Left ventricle myocardium inferior (tissue), 1 donor: Measurements from ENCODE around the gene LBH. TPM values are rescaled to one million over a fixed set of nuclear protein-coding genes. Genes with fewer than 3 reads are reported as not detected.

Experiments
- DNase-seq: peaks from one replicate; pipeline ENCODE4 v3.0.0-alpha.2; 2020
- H3K27ac ChIP-seq: fragments of 200-600 bp; replicated peaks from 2 replicates; pipeline ENCODE4 v1.8.0; 2021
- H3K27me3 ChIP-seq: fragments of 200-600 bp; 2 replicates; pipeline ENCODE4 v1.8.0; 2021; ENCODE audit warnings: low read depth
- H3K36me3 ChIP-seq: fragments of 200-600 bp; 2 replicates; pipeline ENCODE4 v1.8.0; 2021
- H3K4me1 ChIP-seq: fragments of 200-600 bp; 2 replicates; pipeline ENCODE4 v1.8.0; 2021
- H3K4me3 ChIP-seq: fragments of 200-600 bp; 2 replicates; pipeline ENCODE4 v1.8.0; 2021; ENCODE audit warnings: mild to moderate bottlenecking, moderate library complexity
- H3K9me3 ChIP-seq: fragments of 200-600 bp; replicated peaks from 2 replicates; pipeline ENCODE4 v1.8.0; 2021
- intact Hi-C: fragments of 100-400 bp; cut with micrococcal nuclease; formaldehyde crosslinking; loops from one replicate; pipeline ENCODE4 v1.11.0; 2022
- total RNA-seq: library from RNA; stranded (reverse); fragmentation: NEBNext Ultra II Directional; extraction: Animal tissue kit (Norgen Biotek cat#: 25700); gene quantifications from one replicate; pipeline ENCODE4 v1.2.1, GENCODE V29; 2021
- TF ChIP-seq, protein P1 (sequence below): fragments of 200-600 bp; IDR thresholded peaks from 2 replicates; pipeline ENCODE4 v1.8.0; 2021; ENCODE audit warnings: antibody characterized with exemption, mild to moderate bottlenecking, borderline replicate concordance
- donor health status: DM: no; HTN: yes; CAD: no; lungs with severe emphysema.

LBH gene
- total RNA-seq, 1 donor from 2014 or later, result 200 TPM

DNA sequence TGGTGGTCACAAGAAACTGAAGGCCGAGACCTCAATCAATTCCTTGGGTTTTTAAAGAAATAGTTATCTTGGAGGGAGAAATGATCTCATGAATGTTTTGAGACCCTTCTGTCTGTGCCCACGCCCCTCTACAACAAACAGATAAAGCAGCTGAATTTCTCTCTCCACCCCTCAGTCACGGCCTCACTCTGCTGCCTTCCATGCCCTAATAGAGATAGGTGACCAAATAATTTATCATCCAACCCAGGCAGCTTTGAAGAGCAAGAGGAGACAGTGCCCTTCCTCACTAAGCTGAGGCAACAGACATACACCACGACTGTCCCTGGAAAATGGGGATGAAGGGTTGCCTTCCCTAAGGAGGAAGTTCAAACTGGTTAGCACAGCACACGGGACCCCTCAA, 71.2 kb downstream of the LBH start:
- intact Hi-C loops, result no loop called here
- no peaks in the 10 kb centered on the region for H3K9me3 ChIP-seq
- H3K4me3 ChIP-seq, result no peak overlapping the region
- no peak for DNase-seq
- no peaks in the 10 kb centered on the region for H3K36me3 ChIP-seq
- no peaks in the 10 kb centered on the region for H3K27me3 ChIP-seq
- no peak overlapping the region for H3K27ac ChIP-seq
- peaks cover 29% of the 10 kb centered on the region for H3K4me1 ChIP-seq
- TF ChIP-seq, protein P1, sequence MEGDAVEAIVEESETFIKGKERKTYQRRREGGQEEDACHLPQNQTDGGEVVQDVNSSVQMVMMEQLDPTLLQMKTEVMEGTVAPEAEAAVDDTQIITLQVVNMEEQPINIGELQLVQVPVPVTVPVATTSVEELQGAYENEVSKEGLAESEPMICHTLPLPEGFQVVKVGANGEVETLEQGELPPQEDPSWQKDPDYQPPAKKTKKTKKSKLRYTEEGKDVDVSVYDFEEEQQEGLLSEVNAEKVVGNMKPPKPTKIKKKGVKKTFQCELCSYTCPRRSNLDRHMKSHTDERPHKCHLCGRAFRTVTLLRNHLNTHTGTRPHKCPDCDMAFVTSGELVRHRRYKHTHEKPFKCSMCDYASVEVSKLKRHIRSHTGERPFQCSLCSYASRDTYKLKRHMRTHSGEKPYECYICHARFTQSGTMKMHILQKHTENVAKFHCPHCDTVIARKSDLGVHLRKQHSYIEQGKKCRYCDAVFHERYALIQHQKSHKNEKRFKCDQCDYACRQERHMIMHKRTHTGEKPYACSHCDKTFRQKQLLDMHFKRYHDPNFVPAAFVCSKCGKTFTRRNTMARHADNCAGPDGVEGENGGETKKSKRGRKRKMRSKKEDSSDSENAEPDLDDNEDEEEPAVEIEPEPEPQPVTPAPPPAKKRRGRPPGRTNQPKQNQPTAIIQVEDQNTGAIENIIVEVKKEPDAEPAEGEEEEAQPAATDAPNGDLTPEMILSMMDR, result no peak

DNA sequence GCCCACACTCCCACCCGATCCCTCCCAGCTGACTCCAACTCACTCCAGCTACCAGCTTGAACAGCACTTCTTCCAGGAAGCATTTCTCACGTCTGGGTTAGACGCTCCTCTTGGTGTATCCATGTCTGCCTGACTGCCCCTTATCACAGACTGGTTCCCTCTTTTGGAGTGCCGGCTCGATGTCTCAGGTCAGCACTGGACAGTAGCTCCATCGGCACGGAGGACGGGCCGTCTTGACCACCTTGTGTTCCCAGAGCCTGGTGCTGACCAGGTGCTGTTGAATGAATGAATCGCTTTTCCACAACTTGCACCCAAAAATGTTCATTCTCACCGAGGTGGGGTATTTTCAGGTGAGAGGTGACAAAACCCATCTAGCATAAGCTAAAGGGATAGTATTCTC, 71.8 kb downstream of the LBH start:
- intact Hi-C loops, result no loop called here
- Histone ChIP-seq H3K9me3 (no peaks in the 10 kb centered on the region), H3K4me1 (peaks cover 29% of the 10 kb centered on the region), H3K4me3 (no peak overlapping the region), H3K36me3 (no peaks in the 10 kb centered on the region), H3K27ac (no peak overlapping the region), H3K27me3 (no peaks in the 10 kb centered on the region)
- DNase-seq, result no peak
- TF ChIP-seq, protein P1, result no peak

DNA sequence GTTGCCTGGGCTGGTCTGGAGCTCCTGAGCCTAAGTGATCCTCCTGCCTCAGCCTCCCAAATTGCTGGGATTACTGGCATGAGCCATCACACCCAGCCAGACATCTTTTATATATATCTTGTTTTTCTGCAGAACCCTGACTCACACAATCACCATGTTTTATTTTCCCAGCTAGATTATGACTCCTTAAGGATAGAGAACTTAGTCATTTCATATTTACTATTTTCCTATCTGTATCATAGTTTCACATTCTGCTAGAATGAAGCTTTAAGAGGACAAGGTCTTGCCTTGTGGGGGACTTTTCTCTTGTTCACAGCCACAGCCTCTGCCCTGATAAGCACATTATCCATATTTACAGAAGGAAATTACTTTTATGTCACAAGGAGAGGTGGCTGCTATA, 73.9 kb downstream of the LBH start:
- H3K27ac ChIP-seq, result no peak overlapping the region
- H3K4me3 ChIP-seq, result no peak overlapping the region
- TF ChIP-seq, protein P1, result no peak
- intact Hi-C loops, result no loop called here
- DNase-seq, result no peak
- no peaks in the 10 kb centered on the region for H3K27me3 ChIP-seq
- no peaks in the 10 kb centered on the region for H3K36me3 ChIP-seq
- H3K4me1 ChIP-seq, result peaks cover 18% of the 10 kb centered on the region
- no peaks in the 10 kb centered on the region for H3K9me3 ChIP-seq

DNA sequence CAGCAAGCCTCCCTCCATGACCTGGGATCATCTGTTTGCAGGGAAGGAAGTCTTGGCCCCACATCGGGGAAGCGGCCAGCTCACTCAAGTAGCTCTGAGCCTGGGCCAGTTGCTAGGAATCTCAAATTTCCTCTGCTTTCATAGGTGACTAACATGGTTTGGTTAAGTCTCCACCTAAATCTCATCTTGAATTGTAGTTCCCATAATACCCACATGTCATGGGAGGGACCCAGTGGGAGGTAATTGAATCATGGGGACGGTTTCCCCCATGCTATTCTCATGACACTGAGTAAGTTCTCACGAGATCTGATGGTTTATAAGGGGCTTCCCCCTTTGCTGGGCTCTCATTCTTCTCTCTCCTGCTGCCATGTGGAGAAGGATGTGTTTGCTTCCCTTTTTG, 75.2 kb downstream of the LBH start:
- no peaks in the 10 kb centered on the region for H3K36me3 ChIP-seq
- intact Hi-C loops, result no loop called here

DNA sequence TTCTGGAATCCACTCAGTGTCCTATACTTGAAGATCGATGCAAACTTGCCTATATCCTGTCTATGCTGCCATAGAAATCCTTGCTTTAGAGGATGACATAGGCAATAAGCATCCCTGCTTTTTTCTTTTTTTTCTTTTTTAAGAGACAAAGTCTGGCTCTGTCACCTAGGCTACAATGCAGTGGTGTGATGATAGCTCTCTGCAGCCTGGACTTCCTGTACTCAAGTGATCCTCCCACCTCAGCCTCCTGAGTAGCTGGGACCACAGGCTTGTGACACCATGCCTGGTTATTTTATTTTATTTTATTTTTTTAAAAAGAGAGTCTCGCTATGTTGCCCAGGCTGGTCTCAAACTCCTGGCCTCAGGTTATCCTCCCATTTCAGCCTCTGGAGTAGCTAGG, 76.9 kb downstream of the LBH start:
- H3K4me1 ChIP-seq, result no peaks in the 10 kb centered on the region
- no peak for DNase-seq
- intact Hi-C loops, result no loop called here
- TF ChIP-seq, protein P1, result no peak
- no peaks in the 10 kb centered on the region for H3K27me3 ChIP-seq
- H3K9me3 ChIP-seq, result no peaks in the 10 kb centered on the region
- no peak overlapping the region for H3K27ac ChIP-seq
- no peak overlapping the region for H3K4me3 ChIP-seq
- no peaks in the 10 kb centered on the region for H3K36me3 ChIP-seq

More for the DNA sequence above, 75.2 kb downstream of the LBH start:
- Histone ChIP-seq H3K4me1 (peaks cover 6% of the 10 kb centered on the region), H3K9me3 (no peaks in the 10 kb centered on the region), H3K27ac (no peak overlapping the region), H3K27me3 (no peaks in the 10 kb centered on the region), H3K4me3 (no peak overlapping the region)
- TF ChIP-seq, protein P1, result no peak
- no peak for DNase-seq

Other genes starting within 250 kb of the LBH start
- 63.6 TPM for gene YPEL5, start 84.5 kb upstream of the LBH start, total RNA-seq
- 41.0 TPM for gene LCLAT1, start 215.7 kb downstream of the LBH start, total RNA-seq